Mammary microvascular endothelial cell (primary cell): ENCODE data around the gene TEX13D. TPM values are rescaled to one million over a fixed set of nuclear protein-coding genes. Genes with fewer than 3 reads are reported as not detected.

ENCODE experiments used
- total RNA-seq: library from RNA; depleted of rRNA; stranded (reverse); fragments of >200 nt; gene quantifications from 2 replicates; pipeline ENCODE4 v1.2.3, GENCODE V29; 2015

TEX13D gene
- total RNA-seq = not detected in 2 replicates

DNA sequence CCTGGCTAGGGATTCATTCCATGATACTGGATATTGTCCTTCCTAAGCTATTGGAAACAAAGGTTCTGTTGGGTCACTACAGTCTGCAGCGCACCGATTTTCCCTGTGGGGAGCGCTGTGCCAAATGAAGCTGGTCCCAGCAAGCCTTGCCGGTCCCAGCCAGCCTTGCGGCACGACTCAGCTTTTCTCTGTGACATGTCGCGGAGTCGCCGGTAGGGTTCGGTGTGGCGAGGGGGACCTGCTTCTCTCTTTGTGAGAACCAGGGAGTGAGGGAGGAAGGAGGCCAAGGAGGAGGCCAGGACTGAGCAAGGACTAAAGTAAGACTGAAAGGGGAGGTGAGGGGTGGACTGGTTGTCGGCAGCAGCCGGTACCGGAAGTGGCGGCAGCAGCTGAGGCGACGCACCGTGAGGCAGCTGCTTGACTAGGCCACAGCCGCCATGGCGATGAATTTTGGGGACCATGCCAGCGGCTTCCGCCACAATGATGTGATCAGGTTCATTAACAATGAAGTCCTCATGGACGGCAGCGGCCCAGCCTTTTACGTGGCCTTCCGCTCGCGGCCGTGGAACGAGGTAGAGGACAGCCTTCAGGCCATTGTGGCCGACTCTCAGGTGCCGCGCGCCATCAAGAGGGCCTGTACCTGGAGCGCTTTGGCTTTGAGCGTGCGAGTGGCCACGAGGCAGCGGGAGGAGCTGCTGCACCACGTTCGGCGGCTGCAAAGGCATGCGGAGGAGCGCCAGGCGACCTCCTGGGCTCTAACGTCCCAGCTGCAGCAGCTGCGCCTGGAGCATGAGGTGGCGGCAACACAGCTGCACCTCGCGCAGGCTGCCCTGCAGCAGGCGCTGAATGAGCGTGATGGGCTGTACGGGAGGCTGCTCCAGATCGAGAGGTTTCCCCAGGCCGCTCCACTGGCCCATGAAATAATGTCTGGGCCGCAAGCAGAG is at the start of gene TEX13D:
TSS of gene TEX13D (plus strand) at position 180 of the 944 bp plus-strand sequence. CDS start at position 438, 258 bp downstream.

GRCh38 chrX:124346117-124346876 is 13.8 kb downstream of the TEX13D start, which contains the start of gene SH2D1A:
Gene SH2D1A (plus strand): TSS chrX:124346563. CDS start chrX:124346643, 80 bp downstream.

Other genes starting within 250 kb of the TEX13D start
- not detected in 2 replicates for gene SH2D1A, start 13.9 kb downstream of the TEX13D start, total RNA-seq